Stimulated activated CD8-positive, alpha-beta memory T cell treated with anti-CD3 and anti-CD28 coated beads, Interleukin-7, amount 100 ng/mL, for 24 hours (primary cell): ENCODE data around the gene C1QTNF9.
"Not testable (repeated sequence)": the region's sequence is repeated elsewhere in the genome, so short reads cannot be mapped to it uniquely, and the experiment has no call there.

ENCODE experiments used
- DNase-seq: peaks from one replicate; pipeline ENCODE4 v3.0.0-alpha.2; 2020; ENCODE audit warnings: low read depth

The C1QTNF9 gene, protein sequence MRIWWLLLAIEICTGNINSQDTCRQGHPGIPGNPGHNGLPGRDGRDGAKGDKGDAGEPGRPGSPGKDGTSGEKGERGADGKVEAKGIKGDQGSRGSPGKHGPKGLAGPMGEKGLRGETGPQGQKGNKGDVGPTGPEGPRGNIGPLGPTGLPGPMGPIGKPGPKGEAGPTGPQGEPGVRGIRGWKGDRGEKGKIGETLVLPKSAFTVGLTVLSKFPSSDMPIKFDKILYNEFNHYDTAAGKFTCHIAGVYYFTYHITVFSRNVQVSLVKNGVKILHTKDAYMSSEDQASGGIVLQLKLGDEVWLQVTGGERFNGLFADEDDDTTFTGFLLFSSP

DNA sequence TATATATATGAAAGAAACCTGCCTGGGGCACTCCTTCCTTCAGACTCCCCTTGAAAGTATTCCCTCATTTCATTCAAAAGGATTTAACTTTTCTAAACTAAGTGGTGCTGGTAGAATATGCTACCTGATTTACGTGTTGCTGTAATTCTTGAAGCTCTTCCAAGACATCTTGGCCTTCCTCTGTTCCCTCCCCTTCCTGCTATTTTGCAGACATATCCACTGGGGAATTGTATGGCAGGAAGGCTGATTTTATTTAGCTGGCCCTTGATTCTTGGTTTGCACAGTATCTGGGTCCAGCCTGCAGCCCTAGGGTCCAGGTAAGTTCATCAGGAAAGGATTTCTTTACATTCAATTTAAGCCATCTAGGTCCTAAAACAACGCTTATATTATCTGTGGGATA, at the start of gene C1QTNF9:
C1QTNF9 (plus strand) TSS at position 281 of the 400 bp plus-strand sequence. CDS start 6,424 bp downstream, outside the sequence.
- DNase-seq, result not testable (repeated sequence)

DNA sequence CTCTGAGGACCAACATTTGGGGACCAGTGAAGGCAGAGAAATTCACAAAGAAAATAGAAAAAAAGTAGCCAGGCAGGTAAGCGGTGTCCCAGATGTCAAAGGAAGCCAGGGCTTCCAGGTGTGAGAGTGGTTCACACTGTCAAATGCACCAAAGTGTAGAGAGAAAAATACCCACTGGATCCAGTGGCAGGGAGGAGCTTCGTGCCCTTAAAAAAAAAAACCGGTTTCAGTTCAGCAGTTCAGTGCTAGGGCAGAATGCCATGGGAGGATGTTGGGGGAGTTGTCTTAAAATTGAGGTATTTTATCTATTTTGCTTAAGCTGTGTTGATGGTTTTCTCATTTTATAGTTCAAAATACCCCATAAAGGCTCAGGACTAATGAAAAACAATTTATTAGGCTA, 47.8 kb upstream of the C1QTNF9 start:
- no peak for DNase-seq

DNA sequence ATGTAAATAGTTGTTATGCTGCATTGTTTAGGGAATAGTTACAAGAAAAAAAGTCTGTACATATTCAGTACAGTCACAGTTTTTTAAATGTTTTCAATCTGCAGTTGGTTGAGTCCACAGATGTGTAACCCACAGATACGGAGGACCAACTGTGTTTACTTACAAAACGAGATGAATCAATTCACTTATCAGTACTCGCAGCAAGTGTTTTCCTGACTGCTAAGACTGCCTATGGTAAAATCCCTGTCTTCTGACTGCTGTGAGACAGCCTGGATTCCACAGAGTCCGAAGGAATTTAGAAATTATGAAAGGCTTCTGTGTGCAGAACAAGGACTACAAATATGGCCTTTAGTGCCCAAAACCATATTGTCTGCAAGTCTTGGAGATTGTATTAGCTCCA, 45.7 kb upstream of the C1QTNF9 start:
- DNase-seq, result no peak

DNA sequence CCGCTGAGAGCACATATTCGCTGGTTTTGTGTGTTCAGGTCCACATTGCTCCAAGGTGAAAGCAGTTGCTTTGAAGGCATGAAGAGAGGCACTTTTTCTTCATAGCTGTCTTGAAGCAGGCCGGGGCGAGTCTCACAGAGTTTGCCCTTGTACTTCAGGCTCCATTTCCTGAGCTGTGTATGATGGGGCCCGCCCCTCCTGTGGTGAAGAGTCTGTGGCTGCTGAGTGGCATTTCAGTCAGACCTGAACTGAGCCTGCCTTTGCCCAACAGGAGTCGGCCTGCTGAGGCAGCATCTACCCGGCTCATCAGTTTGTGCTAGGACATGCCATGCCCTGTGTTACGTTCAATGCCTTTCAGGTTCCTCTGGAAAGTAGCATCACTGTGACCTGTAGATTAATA, 44.4 kb upstream of the C1QTNF9 start:
- DNase-seq, result peak; percentile 59

DNA sequence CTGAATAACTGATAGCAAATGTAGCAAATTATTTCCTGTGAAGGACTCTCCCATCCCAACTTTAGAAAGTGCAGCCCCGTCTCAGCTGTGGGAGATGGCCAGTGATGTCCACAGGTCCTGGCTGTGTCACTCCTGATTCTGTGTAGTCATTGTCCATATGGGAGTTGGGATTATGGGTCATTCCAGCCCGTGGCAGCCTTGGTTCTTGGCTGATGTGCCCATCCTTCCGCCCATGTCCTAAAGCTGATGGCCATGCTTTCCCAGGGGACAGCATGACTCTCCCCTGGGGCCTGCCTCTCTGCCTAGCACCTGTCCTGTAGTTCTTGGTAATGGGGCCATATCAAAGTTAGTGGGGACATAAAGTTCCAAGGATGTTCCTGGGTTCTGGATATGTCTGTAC, 43.9 kb upstream of the C1QTNF9 start:
- no peak for DNase-seq

DNA sequence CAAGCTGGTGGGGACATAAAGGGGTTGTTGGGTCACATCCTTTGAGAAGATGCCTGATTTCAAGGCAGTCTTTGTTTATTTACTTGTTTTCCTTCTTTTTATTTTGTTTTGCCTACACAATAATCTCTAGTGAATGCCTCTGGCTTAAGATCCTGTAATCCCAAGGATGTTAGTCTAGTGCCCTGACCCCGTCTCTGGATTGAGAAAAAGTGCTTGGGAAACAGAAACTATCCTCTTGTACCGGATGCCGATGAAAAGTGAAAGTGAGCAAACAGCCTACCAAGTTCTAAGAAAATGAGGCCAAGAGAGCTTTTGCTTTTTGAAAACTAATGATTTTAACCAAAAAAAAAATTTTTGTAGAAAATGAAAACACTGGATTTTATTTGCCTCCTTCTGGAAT, 42.1 kb upstream of the C1QTNF9 start:
- DNase-seq, result no peak

- DNase-seq, result no peak
Measured at GRCh38 chr13:24267801-24268200, 41.6 kb upstream of the C1QTNF9 start.

DNA sequence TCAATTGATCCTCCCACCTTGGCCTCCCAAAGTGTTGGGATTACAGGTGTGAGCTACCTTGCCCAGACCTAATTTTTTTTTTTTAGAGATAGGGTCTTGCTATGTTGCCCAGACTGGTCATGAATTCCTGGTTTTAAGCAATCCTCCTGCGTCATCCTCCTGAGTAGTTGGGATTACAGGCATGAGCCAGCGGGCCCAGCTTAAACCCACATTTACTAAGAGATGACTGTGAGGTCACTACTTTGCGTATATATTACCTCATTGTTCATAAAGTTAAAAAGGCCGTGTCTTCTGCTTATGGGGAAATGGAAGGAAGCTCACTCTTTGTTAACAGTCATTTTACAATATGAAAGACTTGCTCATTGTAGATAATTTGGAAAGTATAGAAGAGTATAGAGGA, 39.6 kb upstream of the C1QTNF9 start:
- DNase-seq, result no peak

- DNase-seq, result no peak
Measured at GRCh38 chr13:24270639-24271141, 38.7 kb upstream of the C1QTNF9 start.

GRCh38 chr13:24271231-24271600, 38.2 kb upstream of the C1QTNF9 start:
- DNase-seq, result no peak

- no peak for DNase-seq
Measured at GRCh38 chr13:24271601-24272451, 37.6 kb upstream of the C1QTNF9 start.

GRCh38 chr13:24272452-24273161, 36.8 kb upstream of the C1QTNF9 start:
- no peak for DNase-seq

DNA sequence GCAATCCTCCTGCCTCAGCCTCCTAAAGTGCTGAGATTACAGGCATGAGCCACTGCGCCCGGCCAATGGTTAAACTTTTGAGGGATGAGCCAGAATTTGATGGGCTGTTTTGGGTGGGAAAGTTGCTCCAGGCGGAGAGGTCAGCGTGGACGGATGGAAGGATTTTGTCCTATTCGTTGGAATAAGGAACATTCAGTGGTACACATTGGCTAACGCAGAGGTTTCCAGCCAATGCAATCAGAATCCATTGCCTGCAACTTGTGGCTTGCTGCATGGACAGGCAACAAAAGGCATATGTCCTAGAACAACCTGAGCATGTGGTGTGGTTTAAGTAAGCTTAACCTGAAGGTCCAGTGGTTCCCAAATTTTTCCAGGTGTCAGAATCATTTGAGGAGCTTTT, 35.5 kb upstream of the C1QTNF9 start:
- DNase-seq, result no peak

DNA sequence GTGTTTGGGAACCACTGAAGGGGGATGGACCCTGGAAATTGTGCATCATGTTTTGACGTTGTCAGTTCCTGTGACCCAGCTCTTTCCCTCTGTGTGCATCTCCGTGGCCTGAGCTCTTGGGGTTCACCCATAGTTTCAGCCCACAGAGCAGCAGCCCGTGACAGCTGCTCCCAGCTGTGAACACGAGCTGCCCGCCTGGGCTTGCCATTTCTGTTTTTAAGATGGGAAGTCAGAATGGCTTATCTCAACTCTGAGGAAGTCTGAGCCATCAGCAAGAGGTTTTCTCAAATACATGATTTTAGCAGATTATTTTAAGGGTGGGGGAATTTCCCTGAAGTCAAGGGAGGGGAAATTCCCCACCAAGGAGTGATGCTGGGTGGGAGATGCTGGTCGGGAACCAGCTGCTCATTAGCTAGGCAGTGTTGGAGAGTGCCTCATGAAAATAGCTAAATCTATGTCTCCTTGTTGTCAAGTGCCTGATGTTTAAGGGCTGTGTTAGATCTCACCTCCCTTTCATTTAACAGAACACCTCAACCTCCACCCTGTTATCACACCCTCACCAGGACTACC, 34.8 kb upstream of the C1QTNF9 start:
- DNase-seq, result peak; percentile 44

- DNase-seq, result no peak
Measured at GRCh38 chr13:24275041-24275440, 34.3 kb upstream of the C1QTNF9 start.

DNA sequence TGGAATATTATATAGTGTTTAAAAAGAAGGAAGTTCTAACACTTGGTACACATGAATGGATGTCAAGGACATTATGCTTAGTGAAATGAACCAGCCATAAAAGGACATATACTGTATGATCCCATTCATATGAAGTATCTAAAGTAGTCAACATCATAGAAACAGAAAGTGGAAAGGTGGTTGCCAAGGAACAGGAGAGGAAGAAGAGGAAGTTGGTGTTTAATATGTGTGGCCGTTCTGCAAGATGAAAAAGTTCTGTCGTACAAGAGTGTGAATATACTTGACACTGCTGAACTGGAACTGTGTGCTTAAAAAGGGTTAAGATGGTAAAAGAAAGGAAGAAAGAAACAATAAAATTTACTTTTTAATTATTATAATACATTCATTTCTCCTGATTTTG, 33.1 kb upstream of the C1QTNF9 start:
- no peak for DNase-seq

DNA sequence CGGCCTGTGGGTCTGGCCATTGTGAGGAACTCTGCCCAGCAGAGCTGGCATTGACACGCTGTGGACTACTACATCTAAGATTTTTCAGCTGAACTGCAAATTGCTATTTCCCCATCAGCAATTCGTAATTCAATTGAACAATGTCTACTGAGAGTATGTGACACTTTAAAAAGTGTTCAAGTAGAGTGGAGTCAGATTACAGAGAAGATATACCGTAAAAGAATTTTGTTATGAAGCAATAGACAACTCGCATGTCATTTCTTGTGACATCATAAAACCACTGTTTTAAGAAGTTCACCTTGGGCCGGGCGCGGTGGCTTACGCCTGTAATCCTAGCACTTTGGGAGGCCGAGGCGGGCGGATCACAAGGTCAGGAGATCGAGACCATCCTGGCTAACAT, 32.5 kb upstream of the C1QTNF9 start:
- DNase-seq, result no peak

- no peak for DNase-seq
Measured at GRCh38 chr13:24277761-24278160, 31.6 kb upstream of the C1QTNF9 start.

- no peak for DNase-seq
Measured at GRCh38 chr13:24279327-24280110, 29.9 kb upstream of the C1QTNF9 start.

GRCh38 chr13:24280720-24281119, 28.7 kb upstream of the C1QTNF9 start:
- DNase-seq, result no peak
